Bronchus fibroblast of lung (primary cell): ENCODE measurements around the gene MAGI2. TPM values are rescaled to one million over a fixed set of nuclear protein-coding genes. Genes with fewer than 3 reads are reported as not detected.

Source experiments
- total RNA-seq: library from RNA; depleted of rRNA; stranded (reverse); fragments of >200 nt; gene quantifications from 2 replicates; pipeline ENCODE4 v1.2.3, GENCODE V29; 2015

The MAGI2 gene
- 1.3 and 1.5 TPM in 2 replicates for total RNA-seq

DNA sequence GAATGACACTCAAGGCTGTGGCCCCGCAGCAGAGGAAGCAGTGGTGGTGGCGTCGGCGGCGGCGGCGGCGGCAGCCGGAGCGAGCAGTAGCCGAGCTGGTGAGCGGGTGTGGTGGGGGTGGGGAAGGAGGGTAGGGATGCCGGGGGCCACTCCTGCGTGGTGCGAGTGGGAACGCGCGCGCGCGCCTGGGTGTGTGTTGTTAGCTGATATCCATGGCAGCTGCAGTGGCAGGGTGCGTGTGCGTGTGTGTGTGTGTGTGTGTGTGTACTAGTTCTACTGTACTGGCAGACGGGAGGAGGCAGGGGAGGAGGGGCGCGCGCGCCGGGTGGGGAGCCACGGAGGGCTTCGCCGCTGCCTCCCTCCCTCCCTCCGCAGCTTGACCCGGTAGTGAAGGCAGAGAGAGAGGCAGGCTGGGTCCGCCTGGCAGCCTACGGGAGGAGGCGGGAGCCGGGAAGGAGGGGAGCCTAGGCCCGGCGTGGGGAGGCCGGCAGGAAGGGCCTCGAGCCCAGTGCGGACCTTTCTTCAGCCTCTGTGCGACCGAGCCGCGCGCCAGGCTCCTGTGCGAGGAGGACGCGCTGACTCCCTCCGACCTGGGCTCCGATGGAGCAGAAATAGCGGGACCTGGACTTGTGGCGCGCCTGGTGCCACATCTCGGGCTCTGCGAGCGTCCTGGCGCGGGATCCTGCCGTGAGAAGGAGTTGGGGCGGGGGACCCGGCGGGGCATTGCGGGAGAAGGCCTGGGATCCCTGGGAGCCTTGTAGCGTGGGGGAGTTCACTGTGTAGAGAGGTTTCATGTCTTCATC is at the start of gene MAGI2:
TSS of gene MAGI2 (minus strand) at position 110 of the 803 bp plus-strand sequence. CDS start 347 bp downstream, outside the sequence.

